K562 (cell line): ENCODE results near the gene CAMK1D.

Experiments
- KAT2B ChIP-seq: IDR thresholded peaks from one replicate; pipeline ENCODE4 v1.6.1; 2012; ENCODE audit warnings: low read depth, mild to moderate bottlenecking, control low read depth, inconsistent platforms, low read length, moderate library complexity
- PHF20 ChIP-seq: fragments of 450-650 bp; IDR thresholded peaks from 2 replicates; pipeline ENCODE4 v1.6.1; 2018; ENCODE audit not compliant: partially characterized antibody
- ZFP30 ChIP-seq: fragments of 250-450 bp; sonication (Bioruptor Pico); IDR thresholded peaks from 2 replicates; pipeline ENCODE4 v1.8.0; 2022; ENCODE audit warnings: moderate library complexity, mild to moderate bottlenecking, inconsistent platforms, borderline replicate concordance
- ZNF253 ChIP-seq: fragments of 250-450 bp; sonication (Bioruptor Pico); conservative IDR thresholded peaks from 2 replicates; pipeline ENCODE4 v1.6.1; 2021; ENCODE audit warnings: mild to moderate bottlenecking
- TF ChIP-seq, protein P1 (sequence below), 2 experiments: fragments of 150-350 bp in 1 of 2; IDR thresholded peaks; 2 replicates each; pipeline ENCODE4 v1.6.1; 2012 to 2016; ENCODE audit warnings: low read depth in 2 of 2, low read length in 2 of 2, mild to moderate bottlenecking in 1 of 2, moderate library complexity in 1 of 2
- TF ChIP-seq, protein P2 (sequence below), 3 experiments: IDR thresholded peaks in 2 of 3; conservative IDR thresholded peaks in 1 of 3; 2 replicates each; pipeline ENCODE4 v1.5.1; 2011 to 2012; ENCODE audit warnings: low read length in 3 of 3, mild to moderate bottlenecking in 3 of 3, control low read depth in 2 of 3, improper control_type of control experiment in 1 of 3, inconsistent platforms in 1 of 3, low read depth in 1 of 3, mixed read lengths in 1 of 3, moderate library complexity in 1 of 3; ENCODE audit not compliant: insufficient read depth in 2 of 3
- TF ChIP-seq, protein P3 (sequence below): sonication (generic); formaldehyde crosslinking; IDR thresholded peaks from 2 replicates; pipeline ENCODE4 v1.8.1; 2022; ENCODE audit warnings: missing genetic modification reagents

DNA sequence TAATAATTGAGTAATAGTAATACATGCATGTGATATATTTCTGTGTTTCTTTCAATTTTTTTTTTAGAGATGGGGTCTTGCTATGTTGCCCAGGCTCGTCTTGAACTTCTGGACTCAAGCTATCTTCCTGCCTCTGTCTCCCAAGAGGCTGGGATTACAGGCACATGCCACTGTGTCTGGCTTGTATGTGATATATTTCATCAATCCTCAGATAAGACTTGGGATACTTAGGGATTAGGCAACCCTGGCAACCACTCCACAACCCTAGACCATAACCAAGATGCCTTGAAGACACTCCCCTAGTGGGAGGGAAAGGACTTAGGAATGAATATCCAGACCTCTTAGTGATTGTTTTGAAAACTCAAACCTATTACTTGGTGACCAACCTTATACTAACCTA lies 497.4 kb downstream of the CAMK1D start:
- TF ChIP-seq PHF20 (no peak), ZNF253 (CRISPR knock-in tag) (no peak), ZFP30 (CRISPR knock-in tag) (no peak), KAT2B (no peak)
- TF ChIP-seq, protein P1, sequence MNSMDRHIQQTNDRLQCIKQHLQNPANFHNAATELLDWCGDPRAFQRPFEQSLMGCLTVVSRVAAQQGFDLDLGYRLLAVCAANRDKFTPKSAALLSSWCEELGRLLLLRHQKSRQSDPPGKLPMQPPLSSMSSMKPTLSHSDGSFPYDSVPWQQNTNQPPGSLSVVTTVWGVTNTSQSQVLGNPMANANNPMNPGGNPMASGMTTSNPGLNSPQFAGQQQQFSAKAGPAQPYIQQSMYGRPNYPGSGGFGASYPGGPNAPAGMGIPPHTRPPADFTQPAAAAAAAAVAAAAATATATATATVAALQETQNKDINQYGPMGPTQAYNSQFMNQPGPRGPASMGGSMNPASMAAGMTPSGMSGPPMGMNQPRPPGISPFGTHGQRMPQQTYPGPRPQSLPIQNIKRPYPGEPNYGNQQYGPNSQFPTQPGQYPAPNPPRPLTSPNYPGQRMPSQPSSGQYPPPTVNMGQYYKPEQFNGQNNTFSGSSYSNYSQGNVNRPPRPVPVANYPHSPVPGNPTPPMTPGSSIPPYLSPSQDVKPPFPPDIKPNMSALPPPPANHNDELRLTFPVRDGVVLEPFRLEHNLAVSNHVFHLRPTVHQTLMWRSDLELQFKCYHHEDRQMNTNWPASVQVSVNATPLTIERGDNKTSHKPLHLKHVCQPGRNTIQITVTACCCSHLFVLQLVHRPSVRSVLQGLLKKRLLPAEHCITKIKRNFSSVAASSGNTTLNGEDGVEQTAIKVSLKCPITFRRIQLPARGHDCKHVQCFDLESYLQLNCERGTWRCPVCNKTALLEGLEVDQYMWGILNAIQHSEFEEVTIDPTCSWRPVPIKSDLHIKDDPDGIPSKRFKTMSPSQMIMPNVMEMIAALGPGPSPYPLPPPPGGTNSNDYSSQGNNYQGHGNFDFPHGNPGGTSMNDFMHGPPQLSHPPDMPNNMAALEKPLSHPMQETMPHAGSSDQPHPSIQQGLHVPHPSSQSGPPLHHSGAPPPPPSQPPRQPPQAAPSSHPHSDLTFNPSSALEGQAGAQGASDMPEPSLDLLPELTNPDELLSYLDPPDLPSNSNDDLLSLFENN (IDR thresholded peaks at IDR 0.05; ENCODE audit: low read depth in 2 of 2, low read length in 2 of 2): no peak
- TF ChIP-seq, protein P2, sequence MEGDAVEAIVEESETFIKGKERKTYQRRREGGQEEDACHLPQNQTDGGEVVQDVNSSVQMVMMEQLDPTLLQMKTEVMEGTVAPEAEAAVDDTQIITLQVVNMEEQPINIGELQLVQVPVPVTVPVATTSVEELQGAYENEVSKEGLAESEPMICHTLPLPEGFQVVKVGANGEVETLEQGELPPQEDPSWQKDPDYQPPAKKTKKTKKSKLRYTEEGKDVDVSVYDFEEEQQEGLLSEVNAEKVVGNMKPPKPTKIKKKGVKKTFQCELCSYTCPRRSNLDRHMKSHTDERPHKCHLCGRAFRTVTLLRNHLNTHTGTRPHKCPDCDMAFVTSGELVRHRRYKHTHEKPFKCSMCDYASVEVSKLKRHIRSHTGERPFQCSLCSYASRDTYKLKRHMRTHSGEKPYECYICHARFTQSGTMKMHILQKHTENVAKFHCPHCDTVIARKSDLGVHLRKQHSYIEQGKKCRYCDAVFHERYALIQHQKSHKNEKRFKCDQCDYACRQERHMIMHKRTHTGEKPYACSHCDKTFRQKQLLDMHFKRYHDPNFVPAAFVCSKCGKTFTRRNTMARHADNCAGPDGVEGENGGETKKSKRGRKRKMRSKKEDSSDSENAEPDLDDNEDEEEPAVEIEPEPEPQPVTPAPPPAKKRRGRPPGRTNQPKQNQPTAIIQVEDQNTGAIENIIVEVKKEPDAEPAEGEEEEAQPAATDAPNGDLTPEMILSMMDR (IDR thresholded peaks at IDR 0.05 in 2 of 3, conservative IDR thresholded peaks at IDR 0.05 in 1 of 3; ENCODE audit: insufficient read depth in 2 of 3, low read depth in 1 of 3, low read length in 3 of 3): no peak
- TF ChIP-seq, protein P3, sequence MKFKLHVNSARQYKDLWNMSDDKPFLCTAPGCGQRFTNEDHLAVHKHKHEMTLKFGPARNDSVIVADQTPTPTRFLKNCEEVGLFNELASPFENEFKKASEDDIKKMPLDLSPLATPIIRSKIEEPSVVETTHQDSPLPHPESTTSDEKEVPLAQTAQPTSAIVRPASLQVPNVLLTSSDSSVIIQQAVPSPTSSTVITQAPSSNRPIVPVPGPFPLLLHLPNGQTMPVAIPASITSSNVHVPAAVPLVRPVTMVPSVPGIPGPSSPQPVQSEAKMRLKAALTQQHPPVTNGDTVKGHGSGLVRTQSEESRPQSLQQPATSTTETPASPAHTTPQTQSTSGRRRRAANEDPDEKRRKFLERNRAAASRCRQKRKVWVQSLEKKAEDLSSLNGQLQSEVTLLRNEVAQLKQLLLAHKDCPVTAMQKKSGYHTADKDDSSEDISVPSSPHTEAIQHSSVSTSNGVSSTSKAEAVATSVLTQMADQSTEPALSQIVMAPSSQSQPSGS (CRISPR knock-in tag): no peak
